B cell (primary cell): ENCODE results near the gene ALKBH6.

Experiments
- EZH2 ChIP-seq: IDR thresholded peaks from 2 replicates; pipeline ENCODE4 v1.6.1; 2012; ENCODE audit warnings: borderline replicate concordance, low read depth, mild to moderate bottlenecking, moderate library complexity, low read length; ENCODE audit not compliant: insufficient read depth, poor library complexity, severe bottlenecking
- TF ChIP-seq, protein P1 (sequence below): fragments of 200-600 bp; IDR thresholded peaks from one replicate; pipeline ENCODE4 v1.8.0; 2022; ENCODE audit warnings: antibody characterized with exemption, mild to moderate bottlenecking

DNA sequence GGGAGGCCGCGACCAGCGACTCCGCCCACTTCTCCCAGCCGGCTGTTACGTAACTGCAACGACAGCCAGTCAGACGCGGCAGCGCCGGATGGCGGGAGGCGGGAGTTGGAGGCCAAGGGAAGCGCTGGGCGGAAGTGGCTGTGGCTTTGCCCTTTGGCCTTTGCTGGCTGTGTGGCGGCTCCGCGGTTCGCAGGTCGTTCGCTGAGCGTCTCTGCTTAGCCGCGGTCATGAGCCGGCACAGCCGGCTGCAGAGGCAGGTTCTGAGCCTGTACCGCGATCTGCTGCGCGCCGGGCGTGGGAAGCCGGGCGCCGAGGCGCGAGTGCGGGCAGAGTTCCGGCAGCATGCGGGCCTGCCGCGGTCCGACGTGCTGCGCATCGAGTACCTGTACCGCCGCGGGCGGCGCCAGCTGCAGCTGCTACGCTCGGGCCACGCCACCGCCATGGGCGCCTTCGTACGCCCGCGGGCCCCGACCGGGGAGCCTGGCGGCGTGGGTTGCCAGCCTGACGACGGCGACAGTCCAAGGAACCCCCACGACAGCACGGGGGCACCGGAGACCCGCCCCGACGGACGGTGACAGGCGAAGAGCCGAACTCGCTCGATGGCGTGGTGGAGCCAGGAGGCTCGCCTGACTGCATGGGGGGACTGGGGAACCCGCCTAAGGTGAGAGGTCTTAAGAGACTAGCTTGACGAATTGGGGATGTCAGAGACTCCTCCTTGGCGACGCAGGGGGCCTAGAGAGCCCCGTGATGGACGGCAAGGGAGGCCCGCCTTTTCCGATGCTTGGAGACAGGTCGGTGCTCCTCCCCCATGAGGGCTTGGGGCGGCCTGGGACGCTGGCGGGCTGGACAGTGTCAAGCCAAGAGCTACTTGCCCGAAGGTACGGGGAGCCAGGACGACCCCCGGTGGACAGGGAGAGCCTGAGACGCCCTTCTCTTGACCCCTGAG lies 18.7 kb downstream of the ALKBH6 start, which contains the start of gene SDHAF1:
- TF ChIP-seq, protein P1, sequence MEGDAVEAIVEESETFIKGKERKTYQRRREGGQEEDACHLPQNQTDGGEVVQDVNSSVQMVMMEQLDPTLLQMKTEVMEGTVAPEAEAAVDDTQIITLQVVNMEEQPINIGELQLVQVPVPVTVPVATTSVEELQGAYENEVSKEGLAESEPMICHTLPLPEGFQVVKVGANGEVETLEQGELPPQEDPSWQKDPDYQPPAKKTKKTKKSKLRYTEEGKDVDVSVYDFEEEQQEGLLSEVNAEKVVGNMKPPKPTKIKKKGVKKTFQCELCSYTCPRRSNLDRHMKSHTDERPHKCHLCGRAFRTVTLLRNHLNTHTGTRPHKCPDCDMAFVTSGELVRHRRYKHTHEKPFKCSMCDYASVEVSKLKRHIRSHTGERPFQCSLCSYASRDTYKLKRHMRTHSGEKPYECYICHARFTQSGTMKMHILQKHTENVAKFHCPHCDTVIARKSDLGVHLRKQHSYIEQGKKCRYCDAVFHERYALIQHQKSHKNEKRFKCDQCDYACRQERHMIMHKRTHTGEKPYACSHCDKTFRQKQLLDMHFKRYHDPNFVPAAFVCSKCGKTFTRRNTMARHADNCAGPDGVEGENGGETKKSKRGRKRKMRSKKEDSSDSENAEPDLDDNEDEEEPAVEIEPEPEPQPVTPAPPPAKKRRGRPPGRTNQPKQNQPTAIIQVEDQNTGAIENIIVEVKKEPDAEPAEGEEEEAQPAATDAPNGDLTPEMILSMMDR: no peak
- no peak for TF ChIP-seq EZH2
